Osteocyte (in vitro differentiated cells): ENCODE data around the gene ITGAV. TPM values are rescaled to one million over a fixed set of nuclear protein-coding genes. Genes with fewer than 3 reads are reported as not detected.
A peak's percentile ranks its signal among the peaks of the same experiment; 100 is the strongest.

Experiments used
- DNase-seq: peaks from one replicate; pipeline ENCODE4 v3.0.0; 2021; ENCODE audit warnings: mixed read lengths; ENCODE audit not compliant: unreplicated experiment; ENCODE audit errors: extremely low spot score
- H3K27ac Mint-ChIP-seq: one replicate; pipeline ENCODE4 v1.8.0; 2021; ENCODE audit warnings: mild to moderate bottlenecking, mixed read lengths; ENCODE audit not compliant: unreplicated experiment
- H3K27me3 Mint-ChIP-seq: one replicate; pipeline ENCODE4 v1.8.0; 2021; ENCODE audit warnings: mixed read lengths; ENCODE audit not compliant: unreplicated experiment
- H3K36me3 Mint-ChIP-seq: one replicate; pipeline ENCODE4 v1.8.0; 2021; ENCODE audit warnings: mixed read lengths; ENCODE audit not compliant: unreplicated experiment
- H3K4me1 Mint-ChIP-seq: one replicate; pipeline ENCODE4 v1.8.0; 2021; ENCODE audit warnings: mixed read lengths; ENCODE audit not compliant: unreplicated experiment
- H3K4me3 Mint-ChIP-seq: one replicate; pipeline ENCODE4 v1.8.0; 2021; ENCODE audit warnings: mild to moderate bottlenecking, moderate library complexity, mixed read lengths; ENCODE audit not compliant: unreplicated experiment
- H3K9me3 Mint-ChIP-seq: one replicate; pipeline ENCODE4 v1.8.0; 2021; ENCODE audit warnings: mixed read lengths; ENCODE audit not compliant: unreplicated experiment
- CTCF ChIP-seq: fragments of 200-600 bp; sonication (generic); IDR thresholded peaks from 2 replicates; pipeline ENCODE4 v1.5.0; 2021; ENCODE audit warnings: antibody characterized with exemption, mild to moderate bottlenecking, moderate library complexity
- long read RNA-seq: library from polyadenylated mRNA; unstranded; transcript quantifications from one replicate; pipeline ENCODE4 v2.0.0, GENCODE V29; 2021
- total RNA-seq: library from RNA; stranded (reverse); gene quantifications from 2 replicates; pipeline ENCODE4 v1.2.1, GENCODE V29; 2021

The ITGAV gene
- total RNA-seq = 141 and 146 TPM in 2 replicates
- long read RNA-seq, full-length matches to known transcripts = 2 of 33 reads
- long read RNA-seq, partial matches to known transcripts = 31 of 33 reads
- long read RNA-seq, other reads (novel, unspliced or antisense) = 0 of 33 reads

GRCh38 chr2:186589612-186590349 lies at the start of gene ITGAV:
ITGAV (plus strand) TSS chr2:186590056; CDS start chr2:186590339, 283 bp downstream.
- no peaks in the 10 kb centered on the region for H3K27me3 Mint-ChIP-seq
- H3K4me3 Mint-ChIP-seq = peak within 1 kb of the TSS; percentile 84
- no peak for TF ChIP-seq CTCF
- peaks cover 42% of the 10 kb centered on the region for H3K4me1 Mint-ChIP-seq
- H3K36me3 Mint-ChIP-seq = no peaks in the 10 kb centered on the region
- H3K9me3 Mint-ChIP-seq = no peaks in the 10 kb centered on the region
- peak within 1 kb of the TSS; percentile 94 for H3K27ac Mint-ChIP-seq
- DNase-seq = peak; percentile 95

GRCh38 chr2:186540941-186541340 lies 48.9 kb upstream of the ITGAV start:
- no peak for DNase-seq
- no peaks in the 10 kb centered on the region for H3K36me3 Mint-ChIP-seq
- peaks cover 20% of the 10 kb centered on the region for H3K4me1 Mint-ChIP-seq
- peak overlapping the region; percentile 50 for H3K4me3 Mint-ChIP-seq
- H3K27ac Mint-ChIP-seq = peak overlapping the region; percentile 75
- TF ChIP-seq CTCF = no peak
- no peaks in the 10 kb centered on the region for H3K9me3 Mint-ChIP-seq
- H3K27me3 Mint-ChIP-seq = no peaks in the 10 kb centered on the region

GRCh38 chr2:186542002-186542401 lies 47.9 kb upstream of the ITGAV start:
- H3K27ac Mint-ChIP-seq = peak overlapping the region; percentile 75

GRCh38 chr2:186543561-186544131 lies 46.2 kb upstream of the ITGAV start:
- Mint-ChIP-seq H3K27ac (no peak overlapping the region), H3K4me3 (no peak overlapping the region), H3K9me3 (no peaks in the 10 kb centered on the region), H3K36me3 (no peaks in the 10 kb centered on the region), H3K27me3 (no peaks in the 10 kb centered on the region), H3K4me1 (peaks cover 20% of the 10 kb centered on the region)
- no peak for TF ChIP-seq CTCF
- no peak for DNase-seq

More at GRCh38 chr2:186542002-186542401, 47.9 kb upstream of the ITGAV start:
- peaks cover 20% of the 10 kb centered on the region for H3K4me1 Mint-ChIP-seq
- H3K4me3 Mint-ChIP-seq = no peak overlapping the region
- TF ChIP-seq CTCF = no peak
- DNase-seq = no peak
- H3K9me3 Mint-ChIP-seq = no peaks in the 10 kb centered on the region
- H3K36me3 Mint-ChIP-seq = no peaks in the 10 kb centered on the region
- no peaks in the 10 kb centered on the region for H3K27me3 Mint-ChIP-seq

GRCh38 chr2:186544255-186544675 lies 45.6 kb upstream of the ITGAV start:
- no peaks in the 10 kb centered on the region for H3K9me3 Mint-ChIP-seq
- H3K4me3 Mint-ChIP-seq = peak overlapping the region; percentile 56
- no peaks in the 10 kb centered on the region for H3K36me3 Mint-ChIP-seq
- H3K27me3 Mint-ChIP-seq = no peaks in the 10 kb centered on the region
- DNase-seq = no peak
- peaks cover 20% of the 10 kb centered on the region for H3K4me1 Mint-ChIP-seq
- H3K27ac Mint-ChIP-seq = no peak overlapping the region
- TF ChIP-seq CTCF = no peak
